GM18907 (cell line): ENCODE data around the gene DMKN.

Source experiments
- ATAC-seq: cut with Tn5 transposase; IDR thresholded peaks from one replicate; pipeline ENCODE4 v1.9.1; 2021; ENCODE audit warnings: mild to moderate bottlenecking, moderate library complexity; ENCODE audit not compliant: unreplicated experiment

The DMKN gene

DNA sequence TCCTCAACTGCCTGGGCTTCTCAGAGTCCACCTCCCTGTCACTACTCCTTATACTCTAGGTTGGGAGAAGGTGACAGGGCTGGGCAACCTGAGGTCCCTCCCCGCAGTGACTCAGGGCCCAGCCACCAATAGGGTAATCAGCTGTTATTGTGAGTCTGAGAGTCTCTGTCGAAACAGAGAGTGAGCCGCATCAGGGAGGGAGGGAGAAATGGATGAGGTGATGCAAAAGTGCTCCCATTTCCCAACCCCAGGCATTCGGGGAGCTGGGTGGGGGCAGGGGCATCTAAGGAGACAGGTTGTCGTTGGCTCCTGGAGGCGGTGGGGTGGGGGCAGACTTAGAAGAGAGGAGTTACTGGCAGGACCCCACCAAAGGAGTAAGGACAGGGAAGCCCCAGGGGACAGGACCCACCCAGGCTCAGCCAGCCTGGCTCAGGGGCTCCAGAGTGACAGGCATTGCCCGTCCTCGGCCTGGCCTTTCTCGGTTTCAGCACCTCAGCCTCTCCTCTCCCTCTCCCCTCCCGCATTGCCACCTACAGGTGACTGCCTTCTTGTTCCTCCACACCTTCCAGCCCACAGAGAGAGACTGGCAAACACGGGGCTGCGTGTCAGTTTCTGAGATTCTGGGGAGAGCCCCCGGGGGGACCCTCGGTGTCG is at the start of gene DMKN:
Gene DMKN, minus strand, starts transcription at position 22 of the 654 bp plus-strand sequence. CDS start 174 bp downstream, outside the sequence.
- ATAC-seq, result no peak

- ATAC-seq, result no peak
Measured at GRCh38 chr19:35562776-35563175, 49.3 kb upstream of the DMKN start.

GRCh38 chr19:35562336-35562735 is 48.9 kb upstream of the DMKN start:
- no peak for ATAC-seq

- ATAC-seq, result no peak
Measured at GRCh38 chr19:35561436-35561835, 48.0 kb upstream of the DMKN start.

GRCh38 chr19:35560677-35561076 is 47.2 kb upstream of the DMKN start:
- no peak for ATAC-seq

DNA sequence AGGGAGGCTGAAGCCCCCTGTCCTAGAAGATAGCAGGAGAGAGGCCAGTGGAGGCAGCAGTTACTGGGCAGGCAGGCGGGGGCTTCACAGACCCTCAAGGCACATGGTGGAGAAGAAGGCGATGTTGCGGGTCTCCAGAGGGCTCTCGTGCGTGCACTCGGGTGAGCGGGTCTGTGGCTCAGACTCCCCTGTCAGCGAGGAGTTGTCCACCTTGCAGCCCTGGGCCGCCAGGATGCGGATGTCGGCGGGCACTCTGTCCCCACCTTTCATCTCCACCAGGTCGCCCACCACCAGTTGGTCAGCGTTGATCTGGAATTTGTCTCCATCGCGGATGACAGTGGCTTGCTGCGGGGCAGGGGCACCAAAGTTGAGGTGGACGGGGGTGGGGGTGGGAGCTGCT is 46.8 kb upstream of the DMKN start:
- ATAC-seq, result no peak

DNA sequence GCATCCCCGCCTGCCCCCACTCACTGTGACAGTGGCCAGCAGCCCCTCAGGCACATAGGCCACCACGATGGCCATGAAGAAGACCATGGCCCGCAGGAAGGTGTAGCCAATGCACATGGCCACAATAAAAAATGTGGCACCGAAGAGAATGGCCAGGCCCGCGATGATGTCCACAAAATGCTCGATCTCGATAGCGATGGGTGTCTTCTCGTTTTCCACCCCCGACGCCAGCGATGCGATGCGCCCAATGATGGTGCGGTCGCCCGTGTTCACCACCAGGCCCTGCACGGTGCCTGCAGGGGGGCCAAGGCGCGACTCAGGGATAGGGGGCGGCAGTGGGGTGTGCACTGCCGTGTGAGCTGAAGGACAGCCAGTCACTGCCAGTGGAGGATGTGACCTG is 46.3 kb upstream of the DMKN start:
- no peak for ATAC-seq

GRCh38 chr19:35559281-35559659 is 45.8 kb upstream of the DMKN start:
- ATAC-seq, result no peak

DNA sequence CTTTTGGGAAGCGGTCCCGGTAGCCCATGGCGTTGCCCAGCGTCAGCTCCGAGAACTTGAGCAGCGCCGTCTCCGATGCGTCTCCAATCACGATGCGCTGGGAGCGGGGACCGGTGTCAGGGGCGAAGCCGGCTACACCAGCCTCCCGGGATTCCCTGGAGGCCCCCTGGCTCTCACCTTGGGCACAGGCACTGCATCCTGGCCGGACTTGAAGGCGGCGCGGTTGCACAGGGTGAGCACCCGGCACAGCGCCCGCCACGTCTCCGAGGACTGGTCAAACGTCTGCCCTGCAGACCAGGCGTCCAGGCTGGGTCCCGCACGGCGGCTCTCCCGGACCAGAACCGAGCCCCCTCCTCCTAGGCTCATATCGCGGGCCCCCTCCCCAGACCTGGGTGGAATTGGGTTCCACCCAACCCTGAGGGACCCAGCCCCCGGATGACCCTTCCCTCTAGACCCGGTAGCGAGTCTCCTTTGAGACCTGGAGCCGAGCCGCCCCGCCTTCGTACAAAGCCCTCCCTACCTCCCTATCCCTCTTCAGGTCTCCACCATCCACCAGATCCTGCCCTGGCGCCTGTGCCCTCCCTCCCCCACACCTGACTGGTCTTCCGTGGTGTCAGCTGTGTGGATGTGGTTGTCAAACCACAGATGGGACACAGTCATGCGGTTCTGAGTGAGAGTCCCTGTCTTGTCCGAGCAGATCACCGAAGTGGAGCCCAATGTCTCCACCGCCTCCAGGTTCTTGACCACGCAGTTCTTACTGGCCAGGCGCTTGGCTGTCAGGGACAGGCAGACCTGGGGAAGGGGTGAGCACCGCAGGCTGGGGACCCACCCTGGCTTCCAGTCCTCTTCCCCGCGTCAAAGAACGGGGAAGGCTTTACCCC is 45.2 kb upstream of the DMKN start:
- ATAC-seq, result no peak

DNA sequence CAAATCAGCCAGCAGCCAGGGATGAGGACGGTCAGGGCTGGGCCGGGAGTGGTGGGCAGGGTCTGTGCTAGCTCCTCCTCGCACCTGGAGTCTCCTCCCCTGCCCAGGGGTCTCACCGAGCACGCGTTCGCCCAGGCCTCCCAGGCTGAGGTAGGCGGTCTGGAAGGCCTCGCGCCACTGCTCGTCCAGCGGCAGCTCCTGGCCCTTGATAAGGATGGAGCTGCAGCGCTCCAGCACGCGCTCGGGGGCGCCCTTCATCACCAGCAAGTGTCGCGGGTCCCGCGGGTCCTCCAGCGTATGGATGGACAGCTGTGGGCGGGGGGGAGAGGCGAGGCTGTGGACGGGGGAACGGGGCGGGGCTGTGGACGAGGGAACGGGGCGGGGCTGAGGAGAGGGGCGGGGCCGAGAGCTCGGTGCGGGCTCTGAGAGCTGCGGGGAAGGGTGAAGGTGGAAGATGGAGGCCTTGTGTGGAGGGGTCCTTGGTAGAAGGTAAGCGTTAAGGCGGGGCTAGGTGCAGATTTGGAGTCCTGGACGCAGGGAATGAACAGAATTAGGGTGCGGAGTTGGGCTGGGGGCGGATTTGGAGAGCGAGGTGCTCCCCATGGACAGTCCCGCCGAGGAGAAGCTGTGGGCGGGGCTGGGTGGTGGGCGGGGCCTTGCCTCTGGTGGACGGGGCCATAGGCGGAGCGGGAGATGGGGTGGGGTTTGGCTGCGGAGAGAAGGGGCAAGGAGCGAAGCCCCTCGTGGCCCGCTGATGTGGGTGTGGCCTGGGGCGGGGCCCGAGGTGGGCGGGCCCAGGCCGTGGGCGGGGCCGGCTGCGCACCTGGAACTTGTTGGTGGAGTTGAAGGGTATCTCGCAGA is 44.3 kb upstream of the DMKN start:
- ATAC-seq, result no peak

- no peak for ATAC-seq
Measured at GRCh38 chr19:35556846-35557538, 43.5 kb upstream of the DMKN start.

DNA sequence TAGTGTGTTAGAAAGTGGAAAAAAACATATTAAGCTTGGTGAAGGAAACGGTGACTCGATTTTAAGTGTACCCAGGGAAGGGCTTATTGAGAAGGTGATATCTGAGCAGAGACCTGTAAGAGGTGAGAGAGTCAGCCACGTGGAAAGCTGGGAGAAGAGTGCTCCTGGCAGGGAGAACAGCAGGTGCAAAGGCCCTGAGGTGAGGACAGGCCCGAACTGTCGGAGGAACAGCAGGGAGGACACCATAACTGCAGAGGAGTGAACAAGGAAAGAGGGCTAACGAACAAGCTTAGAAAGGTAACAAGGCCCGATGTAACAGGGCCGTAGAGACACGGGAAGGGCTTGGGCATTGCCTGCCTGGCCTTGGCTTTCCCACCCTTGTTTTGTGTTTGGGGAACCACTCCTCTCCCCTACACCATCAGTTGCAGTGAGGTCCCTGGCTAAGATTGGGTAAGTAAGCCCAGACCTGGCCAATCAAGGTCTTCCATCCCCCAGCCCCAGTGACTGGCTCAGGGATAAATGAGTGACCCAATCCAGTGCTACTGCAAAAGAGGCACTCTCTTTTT is 42.7 kb upstream of the DMKN start:
- no peak for ATAC-seq

DNA sequence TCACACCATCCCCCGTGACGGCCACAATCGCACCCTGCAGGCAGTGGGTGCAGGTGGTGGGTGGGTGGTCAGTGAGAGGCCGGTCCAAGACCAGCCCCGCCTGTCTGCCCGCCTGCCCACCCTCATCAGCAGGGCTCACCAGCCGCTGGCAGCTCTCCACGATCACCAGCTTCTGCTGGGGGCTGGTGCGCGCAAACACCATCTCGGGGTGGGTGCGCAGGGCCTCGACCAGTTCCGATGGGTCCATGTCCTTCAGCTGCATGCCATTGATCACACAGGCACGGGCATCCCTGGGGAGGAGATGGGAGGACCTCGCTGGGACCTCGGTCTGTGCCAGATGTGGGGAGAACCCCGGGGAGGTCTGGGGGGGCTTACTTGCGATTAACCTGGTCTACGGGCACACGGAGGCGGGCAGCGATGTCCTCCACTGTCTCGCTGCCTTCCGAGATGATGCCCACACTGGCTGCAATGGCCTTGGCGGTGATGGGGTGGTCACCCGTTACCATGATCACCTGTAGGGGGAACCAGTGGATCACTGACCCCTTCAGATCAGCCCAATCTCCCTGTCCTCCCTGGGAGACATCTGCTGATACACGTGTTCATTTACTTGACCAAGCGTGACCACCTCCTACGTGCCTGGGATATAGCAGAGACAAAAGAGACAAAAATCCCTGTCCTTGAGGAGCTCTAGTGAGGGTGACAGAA is 42.0 kb upstream of the DMKN start:
- no peak for ATAC-seq

- no peak for ATAC-seq
Measured at GRCh38 chr19:35554076-35554475, 40.6 kb upstream of the DMKN start.

GRCh38 chr19:35553385-35554000 is 40.0 kb upstream of the DMKN start:
- no peak for ATAC-seq

DNA sequence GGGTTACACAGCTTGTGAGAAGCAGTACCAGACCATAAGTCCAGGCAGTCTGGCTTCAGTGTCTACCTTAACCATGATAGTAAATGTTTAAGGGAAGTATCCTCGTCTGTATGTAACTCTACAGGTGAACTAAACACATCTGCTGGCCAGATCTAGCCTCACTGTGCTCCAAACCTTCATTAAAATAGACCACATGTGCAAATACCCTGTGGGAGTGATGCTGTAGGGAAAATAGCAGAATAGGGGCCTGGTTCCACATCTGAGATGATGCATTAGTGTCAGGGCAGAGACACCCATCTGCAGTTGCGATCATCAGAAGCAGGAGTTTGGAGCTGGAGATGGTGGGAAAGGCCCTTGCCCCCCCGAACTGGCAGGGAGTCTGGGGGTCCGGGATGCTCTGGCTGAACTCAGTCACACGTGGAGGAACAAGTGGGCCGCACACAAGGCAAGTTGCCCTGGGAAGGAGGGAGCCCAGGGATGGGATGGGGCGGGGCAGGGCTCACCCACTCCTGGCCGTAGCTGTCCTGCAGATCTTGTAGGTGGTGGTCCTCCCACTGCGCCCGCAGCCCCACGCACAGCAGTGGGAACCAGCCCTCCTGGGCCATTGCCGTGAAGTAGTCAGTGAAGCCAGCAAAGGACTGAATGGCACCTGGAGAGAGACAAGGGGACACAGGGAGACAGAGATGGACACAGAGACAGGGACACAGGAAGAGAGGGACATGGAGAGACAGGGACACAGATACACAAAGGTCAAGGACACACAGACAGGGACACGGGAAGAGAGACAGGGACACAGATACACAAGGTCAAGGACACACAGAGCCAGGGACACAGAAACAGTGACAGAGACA is 39.3 kb upstream of the DMKN start:
- no peak for ATAC-seq

DNA sequence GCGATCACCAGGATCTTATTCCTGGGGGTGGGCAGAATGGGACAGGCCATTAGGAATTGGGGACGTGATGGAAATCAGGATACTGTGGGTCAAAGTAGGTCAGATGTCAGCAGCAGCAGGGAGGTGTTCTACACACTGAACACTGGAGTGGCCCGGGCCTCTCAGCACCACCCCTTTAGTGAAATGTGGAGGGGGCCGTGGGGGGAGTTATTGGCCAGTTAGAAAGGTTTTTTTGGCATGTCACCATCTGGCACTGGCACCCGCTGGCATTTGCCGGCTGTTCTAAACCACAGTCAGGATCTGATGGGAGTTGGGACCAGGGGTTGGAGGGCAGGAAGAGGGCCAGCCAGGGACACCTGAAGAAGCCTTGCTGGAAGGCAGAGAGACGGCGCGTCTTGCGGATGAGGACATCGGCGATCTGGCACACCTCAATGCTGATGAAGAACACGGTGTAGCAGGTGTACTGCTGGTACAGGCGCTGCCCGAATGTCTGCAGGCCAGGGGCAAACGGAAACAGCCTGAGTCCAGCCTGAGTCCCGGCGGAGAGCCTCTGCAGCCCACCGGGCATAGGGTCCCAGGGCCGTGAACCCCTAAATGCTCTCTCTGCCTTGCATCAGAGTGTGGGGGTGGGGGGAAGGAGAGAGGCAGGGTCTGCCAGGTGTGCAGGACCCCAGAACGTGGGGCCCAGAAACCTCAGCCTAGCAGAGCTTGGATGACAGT is 37.8 kb upstream of the DMKN start:
- ATAC-seq, result no peak
